A673 (cell line): ENCODE results near the gene HAP1. TPM values are rescaled to one million over a fixed set of nuclear protein-coding genes. Genes with fewer than 3 reads are reported as not detected.

Experiments used
- BruUV-seq: library from RNA; stranded (reverse); fragments of 400-500 nt; replicated peaks from 2 replicates; lab custom pipeline; 2021; lab: Mats Ljungman, UMichigan
- CTCF ChIA-PET: fragments of 300-600 bp; sonication (Branson Sonifier 250); formaldehyde crosslinking; loops from one replicate; lab custom pipeline; 2022; ENCODE audit warnings: antibody characterized with exemption; lab: Charles Lee
- POLR2A ChIA-PET: fragments of 300-600 bp; sonication (Branson Sonifier 250); formaldehyde crosslinking; loops from one replicate; lab custom pipeline; 2022; ENCODE audit warnings: antibody characterized with exemption; ENCODE audit not compliant: low non-redundant PET; lab: Charles Lee
- DNase-seq: peaks from one replicate; pipeline ENCODE4 v3.0.0-alpha.2; 2015; ENCODE audit warnings: low spot score
- H3K27ac ChIP-seq: fragments of 200-600 bp; sonication (generic); 2 replicates; pipeline ENCODE4 v1.5.1; 2016; ENCODE audit warnings: mixed run types, low read depth, mild to moderate bottlenecking, mixed read lengths, antibody characterized with exemption, low read length; ENCODE audit not compliant: poor library complexity, severe bottlenecking
- H3K27me3 ChIP-seq: fragments of 200-600 bp; sonication (generic); replicated peaks from 2 replicates; pipeline ENCODE4 v1.6.1; 2017; ENCODE audit warnings: mixed run types, low read depth, mild to moderate bottlenecking, mixed read lengths, antibody characterized with exemption, low read length; ENCODE audit not compliant: insufficient read depth, poor library complexity
- H3K36me3 ChIP-seq: fragments of 200-600 bp; sonication (generic); 2 replicates; pipeline ENCODE4 v1.6.1; 2016; ENCODE audit warnings: mixed run types, mild to moderate bottlenecking, mixed read lengths, antibody characterized with exemption, low read length; ENCODE audit not compliant: insufficient read depth, poor library complexity, severe bottlenecking
- H3K4me1 ChIP-seq: fragments of 200-600 bp; sonication (generic); 2 replicates; pipeline ENCODE4 v1.6.1; 2017; ENCODE audit warnings: mixed run types, mild to moderate bottlenecking, mixed read lengths, antibody characterized with exemption, low read length; ENCODE audit not compliant: insufficient read depth, poor library complexity, severe bottlenecking
- H3K4me3 ChIP-seq: fragments of 200-600 bp; sonication (generic); 2 replicates; pipeline ENCODE4 v1.5.1; 2016; ENCODE audit warnings: low read depth, mixed run types, mild to moderate bottlenecking, mixed read lengths, low read length; ENCODE audit not compliant: poor library complexity, severe bottlenecking
- H3K9me3 ChIP-seq: fragments of 200-600 bp; sonication (generic); 2 replicates; pipeline ENCODE4 v1.6.1; 2016; ENCODE audit warnings: mixed run types, low read depth, mild to moderate bottlenecking, mixed read lengths, antibody characterized with exemption, low read length; ENCODE audit not compliant: poor library complexity, severe bottlenecking
- CTCF ChIP-seq: fragments of 300-800, 200-600 bp; sonication (generic); conservative IDR thresholded peaks from 2 replicates; pipeline ENCODE4 v1.5.1; 2017; ENCODE audit warnings: low read depth, mild to moderate bottlenecking, antibody characterized with exemption, low read length, moderate library complexity, mixed read lengths
- EZH2 ChIP-seq: fragments of 200-600 bp; sonication (generic); IDR thresholded peaks from 2 replicates; pipeline ENCODE4 v1.6.1; 2017; ENCODE audit warnings: borderline replicate concordance, low read depth, mild to moderate bottlenecking, mixed read lengths, antibody characterized with exemption, low read length; ENCODE audit not compliant: poor library complexity, severe bottlenecking
- intact Hi-C: fragments of 100-400 bp; cut with micrococcal nuclease; formaldehyde crosslinking; loops from one replicate; pipeline ENCODE4 v1.10.0; 2022; ENCODE audit not compliant: unreplicated experiment
- total RNA-seq: library from RNA; stranded (reverse); gene quantifications from 2 replicates; pipeline ENCODE4 v1.2.3, GENCODE V29; 2021

Gene HAP1
- total RNA-seq, 1 experiment from 2014 or later = 1.4 TPM

GRCh38 chr17:41762841-41763240, 28.4 kb upstream of the HAP1 start:
- H3K27me3 ChIP-seq = no peaks in the 10 kb centered on the region
- intact Hi-C loops = no loop called here
- no peaks in the 10 kb centered on the region for H3K4me1 ChIP-seq
- H3K9me3 ChIP-seq = no peaks in the 10 kb centered on the region
- ChIA-PET POLR2A (no interaction called here), CTCF (no interaction called here)
- H3K27ac ChIP-seq = no peak overlapping the region
- H3K4me3 ChIP-seq = no peak overlapping the region
- peaks cover 6% of the 10 kb centered on the region for H3K36me3 ChIP-seq
- no peak for DNase-seq
- no TSS peak for BruUV-seq
- TF ChIP-seq CTCF = no peak
- TF ChIP-seq EZH2 = no peak

- H3K4me3 ChIP-seq = no peak overlapping the region
- no TSS peak for BruUV-seq
- H3K27ac ChIP-seq = no peak overlapping the region
- ChIA-PET POLR2A (no interaction called here), CTCF (no interaction called here)
- H3K4me1 ChIP-seq = no peaks in the 10 kb centered on the region
- peaks cover 6% of the 10 kb centered on the region for H3K36me3 ChIP-seq
- TF ChIP-seq CTCF (no peak), EZH2 (no peak)
- intact Hi-C loops = no loop called here
- H3K9me3 ChIP-seq = no peaks in the 10 kb centered on the region
- DNase-seq = no peak
- H3K27me3 ChIP-seq = no peaks in the 10 kb centered on the region
These were observed 27.9 kb upstream of the HAP1 start for GRCh38 chr17:41762391-41762790.

GRCh38 chr17:41760878-41761277, 26.4 kb upstream of the HAP1 start:
- H3K4me1 ChIP-seq = no peaks in the 10 kb centered on the region
- ChIA-PET POLR2A (no interaction called here), CTCF (no interaction called here)
- no peaks in the 10 kb centered on the region for H3K9me3 ChIP-seq
- no peak overlapping the region for H3K4me3 ChIP-seq
- no TSS peak for BruUV-seq
- H3K27me3 ChIP-seq = no peaks in the 10 kb centered on the region
- no peak for DNase-seq
- no peak overlapping the region for H3K27ac ChIP-seq
- H3K36me3 ChIP-seq = peaks cover 6% of the 10 kb centered on the region
- intact Hi-C loops = no loop called here
- no peak for TF ChIP-seq CTCF
- no peak for TF ChIP-seq EZH2
